Common myeloid progenitor, CD34-positive (primary cell): ENCODE data around the gene FBXO47.

Experiments
- CTCF ChIA-PET: fragments of 350-600 bp; sonication (Branson Sonifier 250); formaldehyde crosslinking; loops from one replicate; lab custom pipeline; 2021; ENCODE audit warnings: antibody characterized with exemption; lab: Charles Lee
- POLR2A ChIA-PET: fragments of 350-600 bp; sonication (Branson Sonifier 250); formaldehyde crosslinking; loops from one replicate; lab custom pipeline; 2021; ENCODE audit warnings: antibody characterized with exemption; lab: Charles Lee
- DNase-seq, 3 donors: peaks; one replicate each; pipeline versions ENCODE4 v3.0.0 to v3.0.0-alpha.2; 2013
- H3K27ac ChIP-seq, 2 experiments: 1 replicate in 1 of 2; 2 replicates in 1 of 2; pipeline ENCODE4 v1.7.0; 2013; ENCODE audit warnings: inconsistent platforms in 2 of 2, low read length in 2 of 2, mild to moderate bottlenecking in 2 of 2, low read depth in 1 of 2, moderate library complexity in 1 of 2; ENCODE audit not compliant: severe bottlenecking in 2 of 2, insufficient read depth in 1 of 2, poor library complexity in 1 of 2
- H3K27me3 ChIP-seq, 5 experiments: replicated peaks in 2 of 5; 1 replicate in 3 of 5; 2 replicates in 2 of 5; pipeline versions ENCODE4 v1.6.1 to v1.7.0; 2013; ENCODE audit warnings: low read length in 4 of 5, mild to moderate bottlenecking in 2 of 5, moderate library complexity in 2 of 5, inconsistent platforms in 1 of 5; ENCODE audit not compliant: insufficient read depth in 5 of 5, control insufficient read depth in 4 of 5
- H3K36me3 ChIP-seq, 4 experiments: 1 replicate in 2 of 4; 2 replicates in 2 of 4; pipeline versions ENCODE4 v1.6.1 to v1.7.0; 2013; ENCODE audit warnings: low read length in 3 of 4, control low read depth in 1 of 4, mild to moderate bottlenecking in 1 of 4; ENCODE audit not compliant: control insufficient read depth in 4 of 4, insufficient read depth in 4 of 4
- H3K4me1 ChIP-seq, 4 experiments: 1 replicate in 3 of 4; 2 replicates in 1 of 4; pipeline versions ENCODE4 v1.6.1 to v1.7.1; 2013; ENCODE audit warnings: low read length in 3 of 4, mild to moderate bottlenecking in 3 of 4, control low read depth in 1 of 4, inconsistent platforms in 1 of 4, moderate library complexity in 1 of 4; ENCODE audit not compliant: control insufficient read depth in 4 of 4, insufficient read depth in 4 of 4; ENCODE audit errors: control extremely low read depth in 1 of 4
- H3K4me3 ChIP-seq, 7 experiments: 1 replicate in 4 of 7; 2 replicates in 3 of 7; pipeline versions ENCODE4 v1.5.1 to v1.7.0; 2013; ENCODE audit warnings: mild to moderate bottlenecking in 7 of 7, low read length in 6 of 7, moderate library complexity in 6 of 7, inconsistent platforms in 2 of 7, low read depth in 2 of 7, control low read depth in 1 of 7; ENCODE audit not compliant: insufficient read depth in 4 of 7, control insufficient read depth in 1 of 7; ENCODE audit errors: extremely low read depth in 1 of 7
- H3K9me3 ChIP-seq, 5 experiments: 1 replicate in 4 of 5; 2 replicates in 1 of 5; pipeline versions ENCODE4 v1.6.1 to v1.7.1; 2013; ENCODE audit warnings: low read length in 4 of 5, mild to moderate bottlenecking in 2 of 5, inconsistent platforms in 1 of 5, low read depth in 1 of 5, moderate library complexity in 1 of 5; ENCODE audit not compliant: control insufficient read depth in 4 of 5, insufficient read depth in 2 of 5; ENCODE audit errors: control extremely low read depth in 1 of 5
- WGBS: methylation state at CpG from one replicate; pipeline ENCODE4 v1.1.5; 2013; ENCODE audit not compliant: insufficient coverage; 5-methylcytosine and 5-hydroxymethylcytosine counted together

Gene FBXO47

GRCh38 chr17:38996660-38997337 is 29.6 kb upstream of the FBXO47 start:
- Histone ChIP-seq H3K36me3 (no peaks in the 10 kb centered on the region), H3K9me3 (peaks cover 0 to 20% (median 14%) of the 10 kb centered on the region in 5 experiments), H3K4me1 (peaks cover 0 to 5% (median 1%) of the 10 kb centered on the region in 4 experiments), H3K27ac (no peak overlapping the region), H3K4me3 (no peak overlapping the region), H3K27me3 (no peaks in the 10 kb centered on the region)
- POLR2A ChIA-PET, result no interaction called here
- WGBS, result no CpG with 5 or more reads among the region's 5 CpGs
- CTCF ChIA-PET, result interaction anchor here (0.9 kb wide), 1 partner anchor 156 kb away, joined by 4 read pairs; no protein-coding TSS in a partner anchor
- DNase-seq, result peak in 2 of 3 donors; percentile 28 to 40

GRCh38 chr17:38994026-38994425 is 26.8 kb upstream of the FBXO47 start:
- ChIA-PET CTCF (no interaction called here), POLR2A (no interaction called here)
- peaks cover 0 to 20% (median 14%) of the 10 kb centered on the region in 5 experiments for H3K9me3 ChIP-seq
- peaks cover 0 to 12% (median 3%) of the 10 kb centered on the region in 4 experiments for H3K4me1 ChIP-seq
- no peaks in the 10 kb centered on the region for H3K27me3 ChIP-seq
- H3K27ac ChIP-seq, result no peak overlapping the region
- no peaks in the 10 kb centered on the region for H3K36me3 ChIP-seq
- no peak for DNase-seq
- no peak overlapping the region for H3K4me3 ChIP-seq
- no CpG with 5 or more reads among the region's 2 CpGs for WGBS

GRCh38 chr17:38984666-38985065 is 17.5 kb upstream of the FBXO47 start:
- POLR2A ChIA-PET, result interaction anchor here (0.6 kb wide), 1 partner anchor 169 kb away, joined by 6 read pairs; no protein-coding TSS in a partner anchor
- no peak for DNase-seq
- no peak overlapping the region for H3K4me3 ChIP-seq
- peaks cover 0 to 2% (median 0%) of the 10 kb centered on the region in 5 experiments for H3K27me3 ChIP-seq
- H3K27ac ChIP-seq, result no peak overlapping the region
- CTCF ChIA-PET, result interaction anchor here (0.9 to 9.4 kb wide), 11 partner anchors 13 to 247 kb away, joined by 3 to 86 read pairs (median 4); partner anchors contain the start of genes PLXDC1 and RPL19
- no peaks in the 10 kb centered on the region for H3K4me1 ChIP-seq
- WGBS, result no CpG with 5 or more reads among the region's 2 CpGs
- H3K9me3 ChIP-seq, result no peaks in the 10 kb centered on the region
- no peaks in the 10 kb centered on the region for H3K36me3 ChIP-seq

- WGBS, result 72% methylated on average over 11 of the region's 11 CpGs
- H3K4me1 ChIP-seq, result no peaks in the 10 kb centered on the region
- no peaks in the 10 kb centered on the region for H3K9me3 ChIP-seq
- H3K27ac ChIP-seq, result no peak overlapping the region
- ChIA-PET POLR2A (no interaction called here), CTCF (interaction anchor here (0.6 to 9.4 kb wide), 34 partner anchors 8 to 264 kb away, joined by 3 to 86 read pairs (median 4); partner anchors contain the start of genes LASP1NB and PLXDC1)
- peaks cover 0 to 2% (median 0%) of the 10 kb centered on the region in 5 experiments for H3K27me3 ChIP-seq
- no peak overlapping the region for H3K4me3 ChIP-seq
- H3K36me3 ChIP-seq, result no peaks in the 10 kb centered on the region
- DNase-seq, result peak; percentile 77 to 88 (median 83)
Observed at GRCh38 chr17:38982858-38983746, 15.9 kb upstream of the FBXO47 start.

GRCh38 chr17:38981636-38982035 is 14.4 kb upstream of the FBXO47 start:
- POLR2A ChIA-PET, result interaction anchor here (0.6 kb wide), 1 partner anchor 14 kb away, joined by 3 read pairs; no protein-coding TSS in a partner anchor

GRCh38 chr17:38980490-38981217 is 13.5 kb upstream of the FBXO47 start:
- no peaks in the 10 kb centered on the region for H3K36me3 ChIP-seq
- no peak overlapping the region for H3K27ac ChIP-seq
- POLR2A ChIA-PET, result no interaction called here
- peaks cover 0 to 2% (median 0%) of the 10 kb centered on the region in 5 experiments for H3K27me3 ChIP-seq
- CTCF ChIA-PET, result interaction anchor here (1.2 to 9.4 kb wide), 4 partner anchors 11 to 192 kb away, joined by 4 to 86 read pairs (median 12); no protein-coding TSS in a partner anchor
- H3K4me1 ChIP-seq, result peaks cover 0 to 6% (median 0%) of the 10 kb centered on the region in 4 experiments
- DNase-seq, result no peak
- 100% methylated on average over 1 of the region's 3 CpGs for WGBS
- H3K4me3 ChIP-seq, result no peak overlapping the region
- no peaks in the 10 kb centered on the region for H3K9me3 ChIP-seq

More at GRCh38 chr17:38981636-38982035, 14.4 kb upstream of the FBXO47 start:
- H3K4me3 ChIP-seq, result no peak overlapping the region
- no peak for DNase-seq
- CTCF ChIA-PET, result interaction anchor here (1.2 to 9.4 kb wide), 7 partner anchors 10 to 263 kb away, joined by 4 to 86 read pairs (median 10); no protein-coding TSS in a partner anchor
- H3K9me3 ChIP-seq, result no peaks in the 10 kb centered on the region
- H3K4me1 ChIP-seq, result peaks cover 0 to 2% (median 0%) of the 10 kb centered on the region in 4 experiments
- no peak overlapping the region for H3K27ac ChIP-seq
- peaks cover 0 to 2% (median 0%) of the 10 kb centered on the region in 5 experiments for H3K27me3 ChIP-seq
- H3K36me3 ChIP-seq, result no peaks in the 10 kb centered on the region
- 100% methylated on average over 2 of the region's 2 CpGs for WGBS
